Lung (tissue), 16 donors: ENCODE results near the gene PLEKHM3. TPM values are rescaled to one million over a fixed set of nuclear protein-coding genes. Genes with fewer than 3 reads are reported as not detected.

Experiments
- ATAC-seq: fragments of 200-7000 bp; cut with Tn5 transposase; one replicate; pipeline ENCODE4 v1.9.1; 2020; ENCODE audit warnings: moderate number of reproducible peaks; ENCODE audit not compliant: insufficient read depth, low FRiP score
- DNase-seq, 3 donors: peaks; one replicate each; pipeline ENCODE4 v3.0.0-alpha.2; 2013 to 2017
- H3K27ac ChIP-seq, 2 donors: one replicate each; pipeline ENCODE4 v1.5.1; 2013; ENCODE audit warnings: mild to moderate bottlenecking in 2 of 2, moderate library complexity in 2 of 2, control low read depth in 1 of 2, inconsistent platforms in 1 of 2, low read depth in 1 of 2, low read length in 1 of 2
- H3K27me3 ChIP-seq, 3 donors: one replicate each; pipeline ENCODE4 v1.5.1; 2013; ENCODE audit warnings: low read length in 2 of 3; ENCODE audit not compliant: control insufficient read depth in 3 of 3, insufficient read depth in 3 of 3
- H3K36me3 ChIP-seq, 4 donors: one replicate each; pipeline ENCODE4 v1.5.1; 2013; ENCODE audit warnings: low read length in 4 of 4, mild to moderate bottlenecking in 1 of 4, moderate library complexity in 1 of 4; ENCODE audit not compliant: control insufficient read depth in 4 of 4, insufficient read depth in 4 of 4
- H3K4me1 ChIP-seq, 5 donors: one replicate each; pipeline ENCODE4 v1.5.1; 2013; ENCODE audit warnings: low read length in 5 of 5, mild to moderate bottlenecking in 2 of 5, moderate library complexity in 1 of 5; ENCODE audit not compliant: control insufficient read depth in 5 of 5, insufficient read depth in 5 of 5
- H3K4me3 ChIP-seq: one replicate; pipeline ENCODE4 v1.5.1; 2013; ENCODE audit warnings: mild to moderate bottlenecking, control low read depth, moderate library complexity
- H3K9ac ChIP-seq, 2 donors: one replicate each; pipeline ENCODE4 v1.5.1; 2013; ENCODE audit warnings: low read length in 2 of 2, control low read depth in 1 of 2; ENCODE audit not compliant: insufficient read depth in 1 of 2
- H3K9me3 ChIP-seq, 4 donors: one replicate each; pipeline ENCODE4 v1.5.1; 2013; ENCODE audit warnings: low read length in 3 of 4, mild to moderate bottlenecking in 1 of 4, moderate library complexity in 1 of 4; ENCODE audit not compliant: control insufficient read depth in 4 of 4, insufficient read depth in 3 of 4
- CTCF ChIP-seq: IDR thresholded peaks from 2 replicates; pipeline ENCODE4 v1.5.1; 2012; ENCODE audit warnings: mild to moderate bottlenecking; ENCODE audit errors: control extremely low read depth, extremely low read depth
- WGBS, 2 donors: extraction: QIAGEN DNeasy Blood & Tissue Kit; methylation state at CpG; one replicate each; pipeline ENCODE4 v1.1.7; 2013; 5-methylcytosine and 5-hydroxymethylcytosine counted together
- long read RNA-seq, 5 donors: transcript quantifications; one replicate each; lab custom pipeline, GENCODE V29; 2026
- polyA plus RNA-seq, 2 donors: library from polyadenylated mRNA; stranded (reverse); fragments of 200-250 nt; gene quantifications; one replicate each; pipeline ENCODE4 v1.2.1, GENCODE V29; 2013
- total RNA-seq, 2 donors: library from RNA; depleted of rRNA in 1 of 2; stranded (reverse); fragments of >200 nt in 1 of 2; gene quantifications; one replicate each; pipeline ENCODE4 v1.2.1, GENCODE V29; 2014 to 2021
- donor health status: control.
- donor health status: control.
- donor health status: Bipolar disorder and iron deficiency.
- donor health status: healthy.
- donor health status: DM: yes; HTN: yes; CAD: no.

The PLEKHM3 gene
- total RNA-seq (10 to 100 TPM; 16.3 to 32.9 TPM), polyA plus RNA-seq (1 to 10 TPM; 5.6 to 8.4 TPM)
- long read RNA-seq, donor 1 = 0 reads
- long read RNA-seq, donor 2 = 0 reads
- long read RNA-seq, donor 3, full-length matches to known transcripts = 1 of 1 reads
- long read RNA-seq, donor 3, partial matches to known transcripts = 0 of 1 reads
- long read RNA-seq, donor 3, other reads (novel, unspliced or antisense) = 0 of 1 reads
- long read RNA-seq, donor 4 = 0 reads
- long read RNA-seq, donor 5 = 0 reads

GRCh38 chr2:208025037-208025813 is at the start of gene PLEKHM3:
PLEKHM3 (minus strand) TSS chr2:208025527; CDS start chr2:208001639, 23,888 bp downstream.
- DNase-seq = peak; percentile 89 to 93 (median 91)
- no peaks in the 10 kb centered on the region for H3K27me3 ChIP-seq
- no peak for TF ChIP-seq CTCF
- H3K27ac ChIP-seq = peak within 1 kb of the TSS; percentile 79 to 92
- H3K9me3 ChIP-seq = no peaks in the 10 kb centered on the region
- H3K36me3 ChIP-seq = no peaks in the 10 kb centered on the region
- peak within 1 kb of the TSS; percentile 96 for H3K4me3 ChIP-seq
- ATAC-seq = peak; percentile 98
- peak within 1 kb of the TSS; percentile 76 to 84 for H3K9ac ChIP-seq
- H3K4me1 ChIP-seq = peaks cover 0 to 15% (median 3%) of the 10 kb centered on the region in 5 donors
- 1% methylated on average over 38 of the region's 38 CpGs for WGBS, 2 donors

GRCh38 chr2:208074610-208075356 is 49.5 kb upstream of the PLEKHM3 start:
- Histone ChIP-seq H3K36me3 (no peaks in the 10 kb centered on the region), H3K4me3 (no peak overlapping the region), H3K4me1 (no peaks in the 10 kb centered on the region), H3K27me3 (no peaks in the 10 kb centered on the region), H3K9ac (no peak overlapping the region), H3K9me3 (no peaks in the 10 kb centered on the region), H3K27ac (no peak overlapping the region)
- no peak for TF ChIP-seq CTCF
- 30 to 38% methylated on average over 9 of the region's 9 CpGs for WGBS, 2 donors
- DNase-seq (no peak), ATAC-seq (no peak)

GRCh38 chr2:208072250-208072892 is 47.0 kb upstream of the PLEKHM3 start:
- H3K4me3 ChIP-seq = no peak overlapping the region
- H3K27me3 ChIP-seq = no peaks in the 10 kb centered on the region
- TF ChIP-seq CTCF = peak; percentile 53
- ATAC-seq (peak; percentile 77), DNase-seq (peak; percentile 65 to 79 (median 70))
- no peaks in the 10 kb centered on the region for H3K9me3 ChIP-seq
- H3K4me1 ChIP-seq = no peaks in the 10 kb centered on the region
- H3K36me3 ChIP-seq = no peaks in the 10 kb centered on the region
- 26 to 27% methylated on average over 9 of the region's 9 CpGs for WGBS, 2 donors
- no peak overlapping the region for H3K9ac ChIP-seq
- no peak overlapping the region for H3K27ac ChIP-seq
